DOHH2 (cell line): ENCODE data around the gene KLC4.

Experiments
- H3F3A ChIP-seq: fragments of 200-600 bp; sonication (generic), shearing (Covaris generic); 2 replicates; pipeline ENCODE4 v1.6.0; 2016; ENCODE audit warnings: antibody characterized with exemption, mild to moderate bottlenecking; ENCODE audit not compliant: control insufficient read depth, insufficient read depth
- H3K27ac ChIP-seq: fragments of 200-600 bp; sonication (generic); 2 replicates; pipeline ENCODE4 v1.5.1; 2014; ENCODE audit warnings: low read depth, mild to moderate bottlenecking, low read length, moderate library complexity
- H3K27me3 ChIP-seq: fragments of 200-600 bp; sonication (generic); 2 replicates; pipeline ENCODE4 v1.6.1; 2014; ENCODE audit warnings: mild to moderate bottlenecking, low read length, mixed read lengths; ENCODE audit not compliant: control insufficient read depth
- H3K36me3 ChIP-seq: fragments of 200-600 bp; sonication (generic); 2 replicates; pipeline ENCODE4 v1.6.1; 2014; ENCODE audit warnings: mild to moderate bottlenecking, low read length, moderate library complexity, mixed read lengths; ENCODE audit not compliant: control insufficient read depth
- H3K4me1 ChIP-seq: fragments of 200-600 bp; sonication (generic); 2 replicates; pipeline ENCODE4 v1.6.1; 2014; ENCODE audit warnings: mild to moderate bottlenecking, low read length, mixed read lengths; ENCODE audit not compliant: control insufficient read depth
- H3K4me2 ChIP-seq: fragments of 200-600 bp; sonication (generic); 2 replicates; pipeline ENCODE4 v1.6.0; 2014; ENCODE audit warnings: mild to moderate bottlenecking, low read length, moderate library complexity
- H3K4me3 ChIP-seq: fragments of 200-600 bp; sonication (generic); 2 replicates; pipeline ENCODE4 v1.5.1; 2014; ENCODE audit warnings: mild to moderate bottlenecking, low read length, mixed read lengths
- H3K79me2 ChIP-seq: fragments of 200-600 bp; sonication (generic); 2 replicates; pipeline ENCODE4 v1.6.1; 2014; ENCODE audit warnings: mild to moderate bottlenecking, low read length, mixed read lengths; ENCODE audit not compliant: control insufficient read depth
- H3K9me2 ChIP-seq: fragments of 200-600 bp; sonication (generic); replicated peaks from 2 replicates; pipeline ENCODE4 v1.6.1; 2014; ENCODE audit warnings: mild to moderate bottlenecking, low read length, mixed read lengths; ENCODE audit not compliant: control insufficient read depth
- H3K9me3 ChIP-seq: fragments of 200-600 bp; sonication (generic); 2 replicates; pipeline ENCODE4 v1.6.1; 2014; ENCODE audit warnings: antibody characterized with exemption, low read length, mixed read lengths; ENCODE audit not compliant: control insufficient read depth, insufficient read depth
- H4K20me1 ChIP-seq: fragments of 200-600 bp; sonication (generic); 2 replicates; pipeline ENCODE4 v1.6.0; 2014; ENCODE audit warnings: low read depth, mild to moderate bottlenecking, antibody characterized with exemption, low read length, moderate library complexity; ENCODE audit not compliant: control insufficient read depth, insufficient read depth
- CTCF ChIP-seq: fragments of 200-600 bp; sonication (generic); IDR thresholded peaks from one replicate; pipeline ENCODE4 v1.5.1; 2014; ENCODE audit warnings: antibody characterized with exemption, mild to moderate bottlenecking, low read depth, low read length; ENCODE audit not compliant: poor library complexity, severe bottlenecking
- EZH2phosphoT487 ChIP-seq: fragments of 200-600 bp; sonication (generic); IDR thresholded peaks from 2 replicates; pipeline ENCODE4 v1.6.1; 2017; ENCODE audit warnings: borderline replicate concordance, mild to moderate bottlenecking, antibody characterized with exemption, low read length, moderate library complexity, mixed read lengths

The KLC4 gene

GRCh38 chr6:43052225-43052841, 7.1 kb upstream of the KLC4 start:
- Histone ChIP-seq H4K20me1 (no peaks in the 10 kb centered on the region), H3K4me2 (peak overlapping the region; percentile 81), H3K4me3 (peak overlapping the region; percentile 80), H3K36me3 (peaks cover 16% of the 10 kb centered on the region), H3K27ac (no peak overlapping the region), H3K9me3 (no peaks in the 10 kb centered on the region), H3K9me2 (no peaks in the 10 kb centered on the region), H3K79me2 (peaks cover 9% of the 10 kb centered on the region), H3K27me3 (no peaks in the 10 kb centered on the region), H3K4me1 (peaks cover 15% of the 10 kb centered on the region), H3F3A (peaks cover 9% of the 10 kb centered on the region)
- no peak for TF ChIP-seq CTCF
- TF ChIP-seq EZH2phosphoT487: no peak

- H3K27ac ChIP-seq: peak overlapping the region; percentile 33
- no peaks in the 10 kb centered on the region for H3K9me2 ChIP-seq
- H3K4me2 ChIP-seq: peak overlapping the region; percentile 81
- H3K9me3 ChIP-seq: no peaks in the 10 kb centered on the region
- no peaks in the 10 kb centered on the region for H4K20me1 ChIP-seq
- H3K4me1 ChIP-seq: peaks cover 18% of the 10 kb centered on the region
- no peaks in the 10 kb centered on the region for H3K27me3 ChIP-seq
- H3K36me3 ChIP-seq: peaks cover 21% of the 10 kb centered on the region
- TF ChIP-seq CTCF (no peak), EZH2phosphoT487 (no peak)
- H3K79me2 ChIP-seq: peaks cover 14% of the 10 kb centered on the region
- peaks cover 9% of the 10 kb centered on the region for H3F3A ChIP-seq
- peak overlapping the region; percentile 80 for H3K4me3 ChIP-seq
These were observed 6.4 kb upstream of the KLC4 start for GRCh38 chr6:43052842-43053544.

- H3K4me2 ChIP-seq: peak within 1 kb of the TSS; percentile 81
- H3K79me2 ChIP-seq: peaks cover 21% of the 10 kb centered on the region
- H3K4me1 ChIP-seq: peaks cover 25% of the 10 kb centered on the region
- peak within 1 kb of the TSS; percentile 80 for H3K4me3 ChIP-seq
- H3K36me3 ChIP-seq: peaks cover 22% of the 10 kb centered on the region
- no peaks in the 10 kb centered on the region for H3K9me3 ChIP-seq
- H3K27me3 ChIP-seq: no peaks in the 10 kb centered on the region
- no peaks in the 10 kb centered on the region for H4K20me1 ChIP-seq
- TF ChIP-seq CTCF: peak; percentile 14
- TF ChIP-seq EZH2phosphoT487: no peak
- peaks cover 9% of the 10 kb centered on the region for H3F3A ChIP-seq
- peak within 1 kb of the TSS; percentile 33 for H3K27ac ChIP-seq
- no peaks in the 10 kb centered on the region for H3K9me2 ChIP-seq
These were observed 5.8 kb upstream of the KLC4 start, which contains the start of gene CUL7 for GRCh38 chr6:43053545-43054205. Gene CUL7 (minus strand): TSS chr6:43053851. CDS start chr6:43052788, 1,063 bp downstream.
